H9 (cell line): ENCODE results near the gene IQGAP2. TPM values are rescaled to one million over a fixed set of nuclear protein-coding genes. Genes with fewer than 3 reads are reported as not detected.

Source experiments
- DNase-seq: peaks from one replicate; pipeline ENCODE4 v3.0.0-alpha.2; 2017
- H2AFZ ChIP-seq: one replicate; pipeline ENCODE4 v1.6.1; 2013; ENCODE audit warnings: mild to moderate bottlenecking, low read length, control low read depth, moderate library complexity
- H2AK5ac ChIP-seq: 2 replicates; pipeline ENCODE4 v1.6.1; 2013; ENCODE audit warnings: low read length, control low read depth, mixed read lengths; ENCODE audit not compliant: insufficient read length
- H2BK120ac ChIP-seq: one replicate; pipeline ENCODE4 v1.6.1; 2013; ENCODE audit warnings: low read depth, mild to moderate bottlenecking, low read length, control low read depth, inconsistent platforms; ENCODE audit not compliant: poor library complexity, severe bottlenecking
- H2BK12ac ChIP-seq: 2 replicates; pipeline ENCODE4 v1.6.1; 2013; ENCODE audit warnings: low read length, control low read depth, mixed read lengths, low read depth; ENCODE audit not compliant: insufficient read length
- H2BK15ac ChIP-seq: 2 replicates; pipeline ENCODE4 v1.6.1; 2013; ENCODE audit warnings: low read depth, low read length, control low read depth
- H2BK20ac ChIP-seq: one replicate; pipeline ENCODE4 v1.6.1; 2013; ENCODE audit warnings: low read depth, mild to moderate bottlenecking, low read length, control low read depth, inconsistent platforms; ENCODE audit not compliant: poor library complexity, severe bottlenecking
- H2BK5ac ChIP-seq: 2 replicates; pipeline ENCODE4 v1.6.1; 2013; ENCODE audit warnings: low read length, control low read depth, mixed read lengths; ENCODE audit not compliant: insufficient read length
- H3K14ac ChIP-seq: 2 replicates; pipeline ENCODE4 v1.6.1; 2013; ENCODE audit warnings: low read length, control low read depth; ENCODE audit not compliant: insufficient read depth
- H3K18ac ChIP-seq: 2 replicates; pipeline ENCODE4 v1.6.1; 2013; ENCODE audit warnings: low read depth, mild to moderate bottlenecking, mixed read lengths, low read length, control low read depth; ENCODE audit not compliant: insufficient read length
- H3K23ac ChIP-seq: 2 replicates; pipeline ENCODE4 v1.6.1; 2013; ENCODE audit warnings: low read length, control low read depth, mixed read lengths, low read depth; ENCODE audit not compliant: insufficient read length
- H3K23me2 ChIP-seq: 2 replicates; pipeline ENCODE4 v1.6.1; 2013; ENCODE audit warnings: low read depth, mild to moderate bottlenecking, mixed read lengths, low read length, control low read depth; ENCODE audit not compliant: insufficient read length, poor library complexity, severe bottlenecking
- H3K27ac ChIP-seq: 2 replicates; pipeline ENCODE4 v1.5.1; 2013; ENCODE audit warnings: low read length, control low read depth, mixed read lengths, low read depth; ENCODE audit not compliant: insufficient read length
- H3K27me3 ChIP-seq: 2 replicates; pipeline ENCODE4 v1.6.1; 2013; ENCODE audit warnings: low read length, control low read depth, inconsistent platforms; ENCODE audit not compliant: insufficient read depth
- H3K4ac ChIP-seq: 2 replicates; pipeline ENCODE4 v1.6.1; 2013; ENCODE audit warnings: low read depth, mild to moderate bottlenecking, control low read depth, inconsistent platforms, low read length, moderate library complexity
- H3K4me1 ChIP-seq: 2 replicates; pipeline ENCODE4 v1.6.1; 2013; ENCODE audit warnings: low read length, control low read depth, inconsistent platforms; ENCODE audit not compliant: insufficient read depth
- H3K4me2 ChIP-seq: 2 replicates; pipeline ENCODE4 v1.6.1; 2013; ENCODE audit warnings: low read length, control low read depth, mixed read lengths; ENCODE audit not compliant: insufficient read length, insufficient read depth
- H3K56ac ChIP-seq: 2 replicates; pipeline ENCODE4 v1.6.1; 2013; ENCODE audit warnings: low read depth, mild to moderate bottlenecking, mixed read lengths, low read length, control low read depth; ENCODE audit not compliant: insufficient read length
- H3K79me1 ChIP-seq: 2 replicates; pipeline ENCODE4 v1.6.1; 2013; ENCODE audit warnings: low read depth, mild to moderate bottlenecking, moderate library complexity, low read length, control low read depth, inconsistent platforms; ENCODE audit not compliant: insufficient read depth, poor library complexity, severe bottlenecking
- H3K79me2 ChIP-seq: 2 replicates; pipeline ENCODE4 v1.6.1; 2013; ENCODE audit warnings: low read length, control low read depth, inconsistent platforms; ENCODE audit not compliant: insufficient read depth
- H3K9ac ChIP-seq: 2 replicates; pipeline ENCODE4 v1.6.1; 2013; ENCODE audit warnings: low read length, control low read depth, mixed read lengths; ENCODE audit not compliant: insufficient read length; ENCODE audit errors: extremely low read depth
- H3K9me3 ChIP-seq: one replicate; pipeline ENCODE4 v1.6.1; 2013; ENCODE audit warnings: low read depth, low read length, inconsistent platforms; ENCODE audit not compliant: control insufficient read depth
- H3T11ph ChIP-seq: one replicate; pipeline ENCODE4 v1.6.1; 2013; ENCODE audit warnings: mild to moderate bottlenecking, low read length, control low read depth, inconsistent platforms
- H4K20me1 ChIP-seq: one replicate; pipeline ENCODE4 v1.6.1; 2013; ENCODE audit not compliant: control insufficient read depth, insufficient read length, insufficient read depth
- H4K5ac ChIP-seq: 2 replicates; pipeline ENCODE4 v1.6.1; 2013; ENCODE audit warnings: low read depth, mild to moderate bottlenecking, mixed read lengths, low read length, control low read depth; ENCODE audit not compliant: insufficient read length
- H4K8ac ChIP-seq: replicated peaks from 2 replicates; pipeline ENCODE4 v1.6.1; 2013; ENCODE audit warnings: low read length, control low read depth, mixed read lengths, low read depth; ENCODE audit not compliant: insufficient read length
- H4K91ac ChIP-seq: 2 replicates; pipeline ENCODE4 v1.6.1; 2013; ENCODE audit warnings: low read depth, mild to moderate bottlenecking, moderate library complexity, mixed read lengths, low read length, control low read depth; ENCODE audit not compliant: insufficient read length
- H3K27ac Mint-ChIP-seq, 3 experiments: 2 replicates in 2 of 3; 3 replicates in 1 of 3; pipeline ENCODE4 v1.8.0; 2020 to 2021; ENCODE audit warnings: mixed read lengths in 3 of 3, mild to moderate bottlenecking in 1 of 3, moderate library complexity in 1 of 3
- H3K27me3 Mint-ChIP-seq: 2 replicates; pipeline ENCODE4 v1.8.0; 2021; ENCODE audit warnings: low read depth, mild to moderate bottlenecking, moderate library complexity, mixed read lengths
- H3K36me3 Mint-ChIP-seq, 3 experiments: 2 replicates in 2 of 3; 3 replicates in 1 of 3; pipeline ENCODE4 v1.8.0; 2020 to 2021; ENCODE audit warnings: low read depth in 3 of 3, mixed read lengths in 3 of 3; ENCODE audit not compliant: insufficient read depth in 1 of 3
- H3K4me1 Mint-ChIP-seq, 2 experiments: 2 replicates each; pipeline ENCODE4 v1.8.0; 2020; ENCODE audit warnings: mixed read lengths in 2 of 2
- H3K4me3 Mint-ChIP-seq, 2 experiments: 2 replicates in 1 of 2; 3 replicates in 1 of 2; pipeline ENCODE4 v1.8.0; 2020 to 2021; ENCODE audit warnings: mild to moderate bottlenecking in 2 of 2, mixed read lengths in 2 of 2, moderate library complexity in 1 of 2
- H3K9me3 Mint-ChIP-seq, 2 experiments: 2 replicates in 1 of 2; 3 replicates in 1 of 2; pipeline ENCODE4 v1.8.0; 2020; ENCODE audit warnings: mild to moderate bottlenecking in 2 of 2, mixed read lengths in 2 of 2, moderate library complexity in 1 of 2
- WGBS: extraction: QIAGEN DNeasy Blood & Tissue Kit; methylation state at CpG from one replicate; pipeline ENCODE4 v1.1.7; 2013; ENCODE audit warnings: missing lambda C conversion rate, low lambda C conversion rate, mixed read lengths; ENCODE audit not compliant: insufficient read length; ENCODE audit errors: extremely low coverage; 5-methylcytosine and 5-hydroxymethylcytosine counted together
- total RNA-seq: library from RNA; stranded (reverse); gene quantifications from 2 replicates; pipeline ENCODE4 v1.2.1, GENCODE V29; 2021
- TF ChIP-seq, protein P1 (sequence below): fragments of 200-600 bp; sonication (generic); conservative IDR thresholded peaks from 3 replicates; pipeline ENCODE4 v1.8.0; 2021; ENCODE audit warnings: antibody characterized with exemption, mild to moderate bottlenecking

IQGAP2 gene
- total RNA-seq, 1 experiment from 2014 or later, result 22.5 TPM

DNA sequence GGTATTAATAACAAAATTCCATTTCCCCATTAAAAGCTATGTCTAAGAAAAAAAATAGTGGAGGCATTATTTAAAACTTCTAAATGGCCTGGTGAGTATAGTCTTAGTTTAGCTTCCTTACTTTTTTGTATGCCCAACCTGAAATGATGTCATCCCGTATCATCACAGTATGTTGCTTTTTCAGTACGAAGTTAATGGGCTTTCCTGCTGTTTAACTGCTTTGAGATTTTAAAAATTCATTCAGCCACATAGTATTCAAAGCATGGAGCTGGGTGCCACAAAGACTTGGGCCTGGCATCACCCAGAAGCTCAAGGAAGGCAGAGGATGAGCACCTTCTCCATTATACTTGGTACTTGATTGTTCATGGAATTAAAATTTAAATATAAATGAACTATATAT is 212.7 kb downstream of the IQGAP2 start:
- H3K18ac ChIP-seq, result no peak overlapping the region
- no peaks in the 10 kb centered on the region for H3K9me3 Mint-ChIP-seq
- no peak overlapping the region for H3K4me2 ChIP-seq
- no peak overlapping the region for H3K4ac ChIP-seq
- peaks cover 0 to 2% (median 2%) of the 10 kb centered on the region in 3 experiments; a peak in 3 of 7 replicates for H3K36me3 Mint-ChIP-seq
- no peak overlapping the region for H2BK120ac ChIP-seq
- no peaks in the 10 kb centered on the region for H3K4me1 ChIP-seq
- H4K5ac ChIP-seq, result no peak overlapping the region
- no peaks in the 10 kb centered on the region for H3K79me1 ChIP-seq
- no peak overlapping the region for H2BK12ac ChIP-seq
- no peak overlapping the region for H2BK20ac ChIP-seq
- no peaks in the 10 kb centered on the region for H3K4me1 Mint-ChIP-seq
- no peaks in the 10 kb centered on the region for H3K23me2 ChIP-seq
- H2AK5ac ChIP-seq, result no peak overlapping the region
- no CpG with 5 or more reads among the region's 2 CpGs for WGBS
- H3K27ac ChIP-seq, result no peak overlapping the region
- no peak overlapping the region for H4K8ac ChIP-seq
- no peaks in the 10 kb centered on the region for H3K9me3 ChIP-seq
- H3T11ph ChIP-seq, result no peak overlapping the region
- no peak for DNase-seq
- no peak overlapping the region for H3K56ac ChIP-seq
- no peak overlapping the region for H3K9ac ChIP-seq
- no peak overlapping the region; a peak in 1 of 7 replicates for H3K27ac Mint-ChIP-seq
- no peak overlapping the region for H2AFZ ChIP-seq
- no peak overlapping the region for H3K4me3 Mint-ChIP-seq
- H3K23ac ChIP-seq, result no peak overlapping the region
- no peak overlapping the region for H4K91ac ChIP-seq
- no peaks in the 10 kb centered on the region for H4K20me1 ChIP-seq
- no peak overlapping the region for H2BK5ac ChIP-seq
- no peaks in the 10 kb centered on the region for H3K27me3 Mint-ChIP-seq
- TF ChIP-seq, protein P1, sequence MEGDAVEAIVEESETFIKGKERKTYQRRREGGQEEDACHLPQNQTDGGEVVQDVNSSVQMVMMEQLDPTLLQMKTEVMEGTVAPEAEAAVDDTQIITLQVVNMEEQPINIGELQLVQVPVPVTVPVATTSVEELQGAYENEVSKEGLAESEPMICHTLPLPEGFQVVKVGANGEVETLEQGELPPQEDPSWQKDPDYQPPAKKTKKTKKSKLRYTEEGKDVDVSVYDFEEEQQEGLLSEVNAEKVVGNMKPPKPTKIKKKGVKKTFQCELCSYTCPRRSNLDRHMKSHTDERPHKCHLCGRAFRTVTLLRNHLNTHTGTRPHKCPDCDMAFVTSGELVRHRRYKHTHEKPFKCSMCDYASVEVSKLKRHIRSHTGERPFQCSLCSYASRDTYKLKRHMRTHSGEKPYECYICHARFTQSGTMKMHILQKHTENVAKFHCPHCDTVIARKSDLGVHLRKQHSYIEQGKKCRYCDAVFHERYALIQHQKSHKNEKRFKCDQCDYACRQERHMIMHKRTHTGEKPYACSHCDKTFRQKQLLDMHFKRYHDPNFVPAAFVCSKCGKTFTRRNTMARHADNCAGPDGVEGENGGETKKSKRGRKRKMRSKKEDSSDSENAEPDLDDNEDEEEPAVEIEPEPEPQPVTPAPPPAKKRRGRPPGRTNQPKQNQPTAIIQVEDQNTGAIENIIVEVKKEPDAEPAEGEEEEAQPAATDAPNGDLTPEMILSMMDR, result no peak
- no peaks in the 10 kb centered on the region for H3K79me2 ChIP-seq
- no peak overlapping the region for H3K14ac ChIP-seq
- no peak overlapping the region for H2BK15ac ChIP-seq
- no peaks in the 10 kb centered on the region for H3K27me3 ChIP-seq
